NT2/D1 (cell line): Measurements from ENCODE around the gene IQUB.
"Not testable (repeated sequence)": the region's sequence is repeated elsewhere in the genome, so short reads cannot be mapped to it uniquely, and the experiment has no call there.

ENCODE experiments used
- DNase-seq: peaks from one replicate; pipeline ENCODE4 v3.0.0-alpha.2; 2011; ENCODE audit warnings: low read depth, low spot score
- H3K27me3 ChIP-seq: 2 replicates; pipeline ENCODE4 v1.6.0; 2011; ENCODE audit warnings: mild to moderate bottlenecking; ENCODE audit not compliant: insufficient read length, insufficient read depth
- H3K36me3 ChIP-seq: 2 replicates; pipeline ENCODE4 v1.6.1; 2011; ENCODE audit warnings: mild to moderate bottlenecking, low read length, mixed read lengths; ENCODE audit not compliant: insufficient read depth, insufficient read length
- H3K4me1 ChIP-seq: 2 replicates; pipeline ENCODE4 v1.5.1; 2011; ENCODE audit not compliant: insufficient read depth, insufficient read length
- H3K4me3 ChIP-seq: 2 replicates; pipeline ENCODE4 v1.5.1; 2011; ENCODE audit warnings: low read depth; ENCODE audit not compliant: insufficient read length
- H3K9ac ChIP-seq: 2 replicates; pipeline ENCODE4 v1.6.0; 2011; ENCODE audit warnings: low read depth; ENCODE audit not compliant: insufficient read length
- H3K9me3 ChIP-seq: 2 replicates; pipeline ENCODE4 v1.5.1; 2011; ENCODE audit warnings: mild to moderate bottlenecking, low read length; ENCODE audit not compliant: insufficient read depth
- SUZ12 ChIP-seq: IDR thresholded peaks from 2 replicates; pipeline ENCODE4 v1.6.1; 2011; ENCODE audit not compliant: insufficient read length, insufficient read depth; ENCODE audit errors: extremely low read depth
- YY1 ChIP-seq: IDR thresholded peaks from 2 replicates; pipeline ENCODE4 v1.6.1; 2011; ENCODE audit not compliant: insufficient read length, insufficient read depth
- ZNF274 ChIP-seq: IDR thresholded peaks from 2 replicates; pipeline ENCODE4 v1.6.1; 2011; ENCODE audit warnings: mild to moderate bottlenecking, low read depth, low read length

The IQUB gene

GRCh38 chr7:123538189-123538714 lies 3.9 kb upstream of the IQUB start:
- no peak overlapping the region for H3K4me3 ChIP-seq
- H3K4me1 ChIP-seq, result no peaks in the 10 kb centered on the region
- no peaks in the 10 kb centered on the region for H3K9me3 ChIP-seq
- TF ChIP-seq SUZ12 (no peak), ZNF274 (no peak), YY1 (no peak)
- H3K36me3 ChIP-seq, result peaks cover 5% of the 10 kb centered on the region
- no peak overlapping the region for H3K9ac ChIP-seq
- H3K27me3 ChIP-seq, result peaks cover 12% of the 10 kb centered on the region
- no peak for DNase-seq

- Histone ChIP-seq H3K9ac (no peak overlapping the region), H3K4me3 (no peak overlapping the region), H3K9me3 (no peaks in the 10 kb centered on the region), H3K27me3 (peaks cover 21% of the 10 kb centered on the region), H3K4me1 (no peaks in the 10 kb centered on the region), H3K36me3 (peaks cover under 1% of the 10 kb centered on the region)
- DNase-seq, result no peak
- TF ChIP-seq YY1 (no peak), SUZ12 (no peak), ZNF274 (no peak)
Measured at GRCh38 chr7:123537026-123537642, 2.7 kb upstream of the IQUB start.

DNA sequence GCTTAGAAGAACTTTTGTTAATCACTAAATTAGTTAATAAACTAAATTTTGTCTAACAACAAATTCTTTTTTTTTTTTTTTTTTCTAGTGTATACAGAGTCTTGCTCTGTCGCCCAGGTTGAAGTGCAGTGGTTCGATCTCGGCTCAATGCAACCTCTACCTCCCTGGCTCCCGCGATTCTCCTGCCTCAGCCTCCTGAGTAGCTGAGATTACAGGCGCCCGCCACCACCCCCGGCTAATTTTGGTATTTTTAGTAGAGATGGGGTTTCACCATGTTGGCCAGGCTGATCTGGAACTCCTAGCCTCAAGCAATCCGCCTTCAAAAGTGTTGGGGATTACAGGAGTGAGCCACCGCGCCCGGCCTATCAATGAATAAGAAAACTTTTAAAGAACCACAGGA lies 1.1 kb upstream of the IQUB start:
- Histone ChIP-seq H3K4me1 (no peaks in the 10 kb centered on the region), H3K36me3 (no peaks in the 10 kb centered on the region), H3K27me3 (peaks cover 24% of the 10 kb centered on the region), H3K9ac (no peak overlapping the region), H3K9me3 (no peaks in the 10 kb centered on the region), H3K4me3 (no peak overlapping the region)
- no peak for DNase-seq
- TF ChIP-seq SUZ12, result no peak
- TF ChIP-seq YY1, result no peak
- TF ChIP-seq ZNF274, result no peak

DNA sequence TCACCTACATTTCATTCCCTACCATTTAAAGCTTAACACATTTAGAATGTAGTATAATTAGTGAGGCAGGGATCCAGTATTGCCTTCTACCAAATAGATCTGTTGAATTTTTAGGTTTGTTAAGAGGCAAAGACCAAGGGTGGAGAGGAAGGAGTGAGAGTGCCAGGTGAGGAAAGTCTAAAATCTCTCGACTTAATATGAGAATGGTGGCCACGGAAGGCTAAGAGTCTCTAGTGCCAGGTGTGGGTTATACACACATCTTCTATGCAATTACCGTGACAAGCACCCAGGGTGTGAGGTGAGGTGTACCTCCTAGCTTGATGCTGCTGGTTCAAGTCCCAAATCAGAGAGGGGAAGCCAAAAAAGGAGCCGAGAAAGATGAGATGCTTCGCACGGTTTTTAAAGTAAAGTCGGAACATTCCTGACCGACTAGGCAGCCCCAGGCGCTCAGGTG lies 439 bp downstream of the IQUB start:
- TF ChIP-seq ZNF274, result no peak
- Histone ChIP-seq H3K36me3 (no peaks in the 10 kb centered on the region), H3K9me3 (no peaks in the 10 kb centered on the region), H3K4me1 (no peaks in the 10 kb centered on the region), H3K9ac (peak overlapping the region; percentile 50), H3K27me3 (peaks cover 24% of the 10 kb centered on the region), H3K4me3 (peak overlapping the region; percentile 64)
- DNase-seq, result no peak

DNA sequence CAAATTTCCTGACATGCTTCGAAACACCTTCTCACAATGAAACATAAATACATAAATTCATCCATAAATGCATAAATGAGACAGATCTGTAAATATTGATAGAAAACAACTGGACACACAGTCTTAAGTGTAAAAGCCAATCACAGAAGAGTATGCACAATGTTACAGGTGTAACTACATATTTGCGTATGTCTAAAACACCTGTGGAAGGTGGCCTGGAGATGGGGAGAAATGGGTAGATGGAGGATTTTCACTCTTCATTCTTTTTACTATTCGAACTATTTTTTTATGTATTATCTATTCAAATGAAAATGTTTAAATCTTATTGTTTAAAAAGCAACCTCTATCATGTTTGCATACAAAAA lies 860 bp downstream of the IQUB start:
- Histone ChIP-seq H3K36me3 (no peaks in the 10 kb centered on the region), H3K27me3 (peaks cover 24% of the 10 kb centered on the region), H3K4me3 (no peak overlapping the region), H3K9me3 (no peaks in the 10 kb centered on the region), H3K4me1 (no peaks in the 10 kb centered on the region), H3K9ac (no peak overlapping the region)
- no peak for TF ChIP-seq SUZ12
- no peak for TF ChIP-seq YY1
- no peak for TF ChIP-seq ZNF274
- no peak for DNase-seq

- peaks cover 24% of the 10 kb centered on the region for H3K27me3 ChIP-seq
- not testable (repeated sequence) for DNase-seq, H3K9ac ChIP-seq, H3K4me1 ChIP-seq, H3K36me3 ChIP-seq, H3K9me3 ChIP-seq, H3K4me3 ChIP-seq
Measured at GRCh38 chr7:123532788-123533552, 1.4 kb downstream of the IQUB start.

GRCh38 chr7:123532343-123532742 lies 2.1 kb downstream of the IQUB start:
- not testable (repeated sequence) for DNase-seq, H3K4me1 ChIP-seq, H3K4me3 ChIP-seq, H3K36me3 ChIP-seq, H3K9ac ChIP-seq, H3K9me3 ChIP-seq
- peaks cover 24% of the 10 kb centered on the region for H3K27me3 ChIP-seq

DNA sequence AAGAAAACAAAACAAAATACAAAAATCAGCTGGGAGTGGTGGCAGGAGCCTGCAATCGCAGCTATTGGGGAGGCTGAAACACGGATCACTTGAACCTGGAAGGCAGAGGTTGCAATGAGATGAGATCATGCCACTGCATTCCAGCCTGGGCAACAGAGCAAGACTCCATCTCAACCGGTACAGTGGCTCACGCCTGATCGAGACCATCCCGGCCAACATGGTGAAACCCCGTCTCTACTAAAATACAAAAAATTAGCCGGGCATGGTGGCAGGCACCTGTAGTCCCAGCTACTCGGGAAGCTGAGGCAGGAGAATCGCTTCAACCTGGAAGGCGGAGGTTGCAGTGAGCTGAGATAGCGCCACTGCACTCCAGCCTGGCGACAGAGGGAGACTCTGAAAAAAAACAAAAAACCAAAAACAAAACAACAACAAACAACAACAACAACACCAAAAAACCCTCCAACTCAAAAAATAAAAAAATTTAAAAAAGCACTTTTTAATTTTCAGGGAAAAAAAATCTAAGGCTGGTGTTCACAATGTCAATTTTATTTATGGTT lies 4.3 kb downstream of the IQUB start:
- not testable (repeated sequence) for H3K4me1 ChIP-seq, H3K9ac ChIP-seq, H3K9me3 ChIP-seq, DNase-seq, H3K4me3 ChIP-seq, H3K36me3 ChIP-seq
- peaks cover 24% of the 10 kb centered on the region for H3K27me3 ChIP-seq
